Left lung (tissue), 10 donors: ENCODE data around the gene SYPL2. TPM values are rescaled to one million over a fixed set of nuclear protein-coding genes. Genes with fewer than 3 reads are reported as not detected.

Experiments
- ATAC-seq: fragments of 200-7000 bp; cut with Tn5 transposase; one replicate; pipeline ENCODE4 v1.9.1; 2020; ENCODE audit warnings: moderate library complexity
- DNase-seq, 4 donors: peaks; one replicate each; pipeline ENCODE4 v3.0.0-alpha.2; 2013 to 2020
- H3K27ac ChIP-seq, 2 donors: fragments of 200-600 bp; sonication (generic) in 1 of 2; one replicate each; pipeline versions ENCODE4 v1.5.0 to v1.8.0; 2020 to 2021
- H3K27me3 ChIP-seq, 2 donors: fragments of 200-600 bp; sonication (generic) in 1 of 2; one replicate each; pipeline versions ENCODE4 v1.5.0 to v1.8.0; 2020 to 2021
- H3K36me3 ChIP-seq, 2 donors: fragments of 200-600 bp; sonication (generic) in 1 of 2; one replicate each; pipeline versions ENCODE4 v1.5.0 to v1.8.0; 2020 to 2021
- H3K4me1 ChIP-seq, 2 donors: fragments of 200-600 bp; one replicate each; pipeline ENCODE4 v1.8.0; 2021
- H3K4me3 ChIP-seq, 2 donors: fragments of 200-600 bp; sonication (generic) in 1 of 2; one replicate each; pipeline versions ENCODE4 v1.5.0 to v1.8.0; 2020 to 2021; ENCODE audit warnings: mild to moderate bottlenecking in 1 of 2
- H3K9me3 ChIP-seq, 2 donors: fragments of 200-600 bp; sonication (generic) in 1 of 2; one replicate each; pipeline versions ENCODE4 v1.5.0 to v1.8.0; 2020 to 2021
- CTCF ChIP-seq, 2 donors: fragments of 200-600 bp; sonication (generic) in 1 of 2; IDR thresholded peaks; one replicate each; pipeline versions ENCODE4 v1.5.0 to v1.8.0; 2021; ENCODE audit warnings: antibody characterized with exemption in 2 of 2
- intact Hi-C, 2 donors: fragments of 100-400 bp; cut with DNase I; formaldehyde crosslinking; loops; one replicate each; pipeline versions ENCODE4 v1.11.2 to v1.14.2; 2022
- polyA plus RNA-seq, 6 donors: library from polyadenylated mRNA; unstranded; fragments of 120-200 nt; gene quantifications; one replicate each; pipeline ENCODE4 v1.2.1, GENCODE V29; 2013; ENCODE audit not compliant: insufficient read length in 6 of 6
- total RNA-seq, 2 donors: library from RNA; stranded (reverse); fragmentation: NEBNext Ultra II Directional; extraction: Animal tissue kit (Norgen Biotek cat#: 25700); gene quantifications; one replicate each; pipeline ENCODE4 v1.2.1, GENCODE V29; 2021
- donor health status: DM: no; HTN: yes; CAD: no.
- donor health status: DM: no; HTN: no; CAD: no.

SYPL2 gene
- total and polyA plus RNA-seq, 8 donors: 0.14 to 4.5 (median 0.28) TPM

GRCh38 chr1:109527846-109528695 is 61.7 kb downstream of the SYPL2 start:
- intact Hi-C loops: no loop called here
- Histone ChIP-seq H3K27me3 (no peaks in the 10 kb centered on the region), H3K36me3 (no peaks in the 10 kb centered on the region), H3K4me3 (no peak overlapping the region), H3K4me1 (peaks cover 0 to 11% of the 10 kb centered on the region in 2 donors), H3K9me3 (no peaks in the 10 kb centered on the region), H3K27ac (no peak overlapping the region)
- ATAC-seq (no peak), DNase-seq (no peak)
- no peak for TF ChIP-seq CTCF (IDR thresholded peaks at IDR 0.05)

- Histone ChIP-seq H3K27ac (no peak overlapping the region), H3K4me1 (peaks cover 0 to 11% of the 10 kb centered on the region in 2 donors), H3K36me3 (no peaks in the 10 kb centered on the region), H3K27me3 (no peaks in the 10 kb centered on the region), H3K9me3 (no peaks in the 10 kb centered on the region), H3K4me3 (no peak overlapping the region)
- DNase-seq (no peak), ATAC-seq (no peak)
- intact Hi-C loops: no loop called here
- no peak for TF ChIP-seq CTCF (IDR thresholded peaks at IDR 0.05)
These were observed 62.4 kb downstream of the SYPL2 start for GRCh38 chr1:109528712-109529111.

- ATAC-seq: no peak
- intact Hi-C loops: loop anchor here in 1 of 2 donors (5.0 to 10.0 kb wide), 2 partner anchors 38 to 265 kb away; partner anchors contain the start of gene CYB561D1
These were observed 63.6 kb downstream of the SYPL2 start for GRCh38 chr1:109529881-109530456.

GRCh38 chr1:109530457-109531087 is 64.2 kb downstream of the SYPL2 start:
- intact Hi-C loops: loop anchor here in 1 of 2 donors (5.0 to 10.0 kb wide), 2 partner anchors 38 to 266 kb away; partner anchors contain the start of gene CYB561D1
- no peak for ATAC-seq

More at GRCh38 chr1:109529881-109530456, 63.6 kb downstream of the SYPL2 start:
- Histone ChIP-seq H3K4me1 (peaks cover 0 to 11% of the 10 kb centered on the region in 2 donors), H3K4me3 (no peak overlapping the region), H3K27ac (no peak overlapping the region), H3K27me3 (no peaks in the 10 kb centered on the region), H3K9me3 (no peaks in the 10 kb centered on the region), H3K36me3 (no peaks in the 10 kb centered on the region)
- DNase-seq: no peak
- no peak for TF ChIP-seq CTCF (IDR thresholded peaks at IDR 0.05)

More at GRCh38 chr1:109530457-109531087, 64.2 kb downstream of the SYPL2 start:
- TF ChIP-seq CTCF (IDR thresholded peaks at IDR 0.05): no peak
- no peak overlapping the region for H3K4me3 ChIP-seq
- H3K36me3 ChIP-seq: no peaks in the 10 kb centered on the region
- H3K27ac ChIP-seq: no peak overlapping the region
- peaks cover 0 to 11% of the 10 kb centered on the region in 2 donors for H3K4me1 ChIP-seq
- no peaks in the 10 kb centered on the region for H3K9me3 ChIP-seq
- H3K27me3 ChIP-seq: no peaks in the 10 kb centered on the region
- DNase-seq: peak in 2 of 4 donors; percentile 52 to 75
